Activated naive CD8-positive, alpha-beta T cell treated with anti-CD3 and anti-CD28 coated beads, Interleukin-2, amount 50 U/mL, for 24 hours (primary cell): ENCODE measurements around the gene C19orf38.

Source experiments
- ATAC-seq: fragments of 150-1000 bp; cut with Tn5 transposase; one replicate; pipeline ENCODE4 v1.10.0; 2021
- DNase-seq: peaks from one replicate; pipeline ENCODE4 v3.0.0; 2021
- H3K27ac Mint-ChIP-seq: one replicate; pipeline ENCODE4 v1.8.0; 2021; ENCODE audit warnings: mild to moderate bottlenecking, mixed read lengths
- H3K27me3 Mint-ChIP-seq: one replicate; pipeline ENCODE4 v1.8.0; 2021; ENCODE audit warnings: mixed read lengths
- H3K36me3 Mint-ChIP-seq: one replicate; pipeline ENCODE4 v1.8.0; 2021; ENCODE audit warnings: low read depth, mixed read lengths
- H3K4me1 Mint-ChIP-seq: one replicate; pipeline ENCODE4 v1.8.0; 2021; ENCODE audit warnings: mixed read lengths
- H3K4me3 Mint-ChIP-seq: one replicate; pipeline ENCODE4 v1.8.0; 2021; ENCODE audit warnings: mild to moderate bottlenecking, moderate library complexity, mixed read lengths
- H3K9me3 Mint-ChIP-seq: one replicate; pipeline ENCODE4 v1.8.0; 2021; ENCODE audit warnings: mixed read lengths

Gene C19orf38

GRCh38 chr19:10888421-10888866 is 40.2 kb downstream of the C19orf38 start:
- no peaks in the 10 kb centered on the region for H3K27me3 Mint-ChIP-seq
- no peak for ATAC-seq
- peaks cover 3% of the 10 kb centered on the region for H3K4me1 Mint-ChIP-seq

GRCh38 chr19:10889880-10890279 is 41.7 kb downstream of the C19orf38 start:
- Mint-ChIP-seq H3K4me1 (peaks cover 3% of the 10 kb centered on the region), H3K4me3 (no peak overlapping the region), H3K9me3 (no peaks in the 10 kb centered on the region), H3K36me3 (no peaks in the 10 kb centered on the region), H3K27me3 (no peaks in the 10 kb centered on the region), H3K27ac (no peak overlapping the region)
- ATAC-seq (no peak), DNase-seq (no peak)

More at GRCh38 chr19:10888421-10888866, 40.2 kb downstream of the C19orf38 start:
- Mint-ChIP-seq H3K4me3 (no peak overlapping the region), H3K36me3 (no peaks in the 10 kb centered on the region), H3K9me3 (no peaks in the 10 kb centered on the region), H3K27ac (no peak overlapping the region)
- no peak for DNase-seq

- no peaks in the 10 kb centered on the region for H3K9me3 Mint-ChIP-seq
- DNase-seq (no peak), ATAC-seq (no peak)
- no peaks in the 10 kb centered on the region for H3K27me3 Mint-ChIP-seq
- H3K36me3 Mint-ChIP-seq, result no peaks in the 10 kb centered on the region
- H3K4me3 Mint-ChIP-seq, result no peak overlapping the region
- peaks cover 3% of the 10 kb centered on the region for H3K4me1 Mint-ChIP-seq
- H3K27ac Mint-ChIP-seq, result no peak overlapping the region
Observed at GRCh38 chr19:10891405-10892086, 43.3 kb downstream of the C19orf38 start.

GRCh38 chr19:10892256-10892655 is 44.0 kb downstream of the C19orf38 start:
- Mint-ChIP-seq H3K4me1 (peaks cover 2% of the 10 kb centered on the region), H3K36me3 (no peaks in the 10 kb centered on the region), H3K4me3 (no peak overlapping the region), H3K27ac (no peak overlapping the region), H3K9me3 (no peaks in the 10 kb centered on the region), H3K27me3 (no peaks in the 10 kb centered on the region)
- ATAC-seq, result no peak
- no peak for DNase-seq

- Mint-ChIP-seq H3K4me1 (no peaks in the 10 kb centered on the region), H3K27ac (no peak overlapping the region), H3K4me3 (no peak overlapping the region), H3K9me3 (no peaks in the 10 kb centered on the region), H3K36me3 (no peaks in the 10 kb centered on the region), H3K27me3 (no peaks in the 10 kb centered on the region)
- DNase-seq (no peak), ATAC-seq (no peak)
Observed at GRCh38 chr19:10894911-10895213, 46.6 kb downstream of the C19orf38 start.

GRCh38 chr19:10895363-10895762 is 47.1 kb downstream of the C19orf38 start:
- no peaks in the 10 kb centered on the region for H3K36me3 Mint-ChIP-seq
- DNase-seq (no peak), ATAC-seq (no peak)
- H3K4me1 Mint-ChIP-seq, result no peaks in the 10 kb centered on the region
- no peaks in the 10 kb centered on the region for H3K9me3 Mint-ChIP-seq
- no peak overlapping the region for H3K4me3 Mint-ChIP-seq
- H3K27me3 Mint-ChIP-seq, result no peaks in the 10 kb centered on the region
- H3K27ac Mint-ChIP-seq, result no peak overlapping the region

- H3K4me1 Mint-ChIP-seq, result no peaks in the 10 kb centered on the region
- ATAC-seq (no peak), DNase-seq (no peak)
- no peak overlapping the region for H3K27ac Mint-ChIP-seq
- no peaks in the 10 kb centered on the region for H3K36me3 Mint-ChIP-seq
- no peak overlapping the region for H3K4me3 Mint-ChIP-seq
- H3K9me3 Mint-ChIP-seq, result no peaks in the 10 kb centered on the region
- no peaks in the 10 kb centered on the region for H3K27me3 Mint-ChIP-seq
Observed at GRCh38 chr19:10895920-10896319, 47.7 kb downstream of the C19orf38 start.

- no peak for DNase-seq
- Mint-ChIP-seq H3K9me3 (no peaks in the 10 kb centered on the region), H3K36me3 (no peaks in the 10 kb centered on the region), H3K27me3 (no peaks in the 10 kb centered on the region), H3K4me3 (no peak overlapping the region), H3K4me1 (no peaks in the 10 kb centered on the region), H3K27ac (no peak overlapping the region)
- ATAC-seq, result peak; percentile 22
Observed at GRCh38 chr19:10896851-10897526, 48.8 kb downstream of the C19orf38 start.

GRCh38 chr19:10898633-10899032 is 50.4 kb downstream of the C19orf38 start:
- ATAC-seq (no peak), DNase-seq (no peak)
- H3K4me1 Mint-ChIP-seq, result no peaks in the 10 kb centered on the region
- H3K27ac Mint-ChIP-seq, result no peak overlapping the region
- no peaks in the 10 kb centered on the region for H3K9me3 Mint-ChIP-seq
- no peak overlapping the region for H3K4me3 Mint-ChIP-seq
- H3K36me3 Mint-ChIP-seq, result peaks cover 5% of the 10 kb centered on the region
- H3K27me3 Mint-ChIP-seq, result no peaks in the 10 kb centered on the region

- no peaks in the 10 kb centered on the region for H3K4me1 Mint-ChIP-seq
- H3K4me3 Mint-ChIP-seq, result no peak overlapping the region
- no peaks in the 10 kb centered on the region for H3K27me3 Mint-ChIP-seq
- H3K36me3 Mint-ChIP-seq, result peaks cover 7% of the 10 kb centered on the region
- ATAC-seq, result no peak
- no peak overlapping the region for H3K27ac Mint-ChIP-seq
- DNase-seq, result no peak
- no peaks in the 10 kb centered on the region for H3K9me3 Mint-ChIP-seq
Observed at GRCh38 chr19:10899151-10899653, 51.0 kb downstream of the C19orf38 start.

- Mint-ChIP-seq H3K4me3 (no peak overlapping the region), H3K4me1 (no peaks in the 10 kb centered on the region), H3K9me3 (no peaks in the 10 kb centered on the region), H3K36me3 (peaks cover 16% of the 10 kb centered on the region), H3K27ac (no peak overlapping the region), H3K27me3 (no peaks in the 10 kb centered on the region)
- DNase-seq (no peak), ATAC-seq (no peak)
Observed at GRCh38 chr19:10907925-10908324, 59.7 kb downstream of the C19orf38 start.

- ATAC-seq, result no peak
- no peak overlapping the region for H3K4me3 Mint-ChIP-seq
- no peak for DNase-seq
- H3K27me3 Mint-ChIP-seq, result no peaks in the 10 kb centered on the region
- H3K4me1 Mint-ChIP-seq, result no peaks in the 10 kb centered on the region
- no peaks in the 10 kb centered on the region for H3K9me3 Mint-ChIP-seq
- H3K36me3 Mint-ChIP-seq, result peaks cover 13% of the 10 kb centered on the region
- no peak overlapping the region for H3K27ac Mint-ChIP-seq
Observed at GRCh38 chr19:10908380-10908960, 60.3 kb downstream of the C19orf38 start.

- ATAC-seq, result peak; percentile 12
- Mint-ChIP-seq H3K4me1 (no peaks in the 10 kb centered on the region), H3K4me3 (no peak overlapping the region), H3K9me3 (no peaks in the 10 kb centered on the region), H3K36me3 (peaks cover 13% of the 10 kb centered on the region), H3K27me3 (no peaks in the 10 kb centered on the region), H3K27ac (no peak overlapping the region)
- no peak for DNase-seq
Observed at GRCh38 chr19:10911579-10912363, 63.6 kb downstream of the C19orf38 start.

GRCh38 chr19:10912619-10913018 is 64.4 kb downstream of the C19orf38 start:
- no peak for ATAC-seq
- no peak for DNase-seq
- no peaks in the 10 kb centered on the region for H3K27me3 Mint-ChIP-seq
- peaks cover 13% of the 10 kb centered on the region for H3K36me3 Mint-ChIP-seq
- no peak overlapping the region for H3K27ac Mint-ChIP-seq
- H3K4me3 Mint-ChIP-seq, result no peak overlapping the region
- no peaks in the 10 kb centered on the region for H3K9me3 Mint-ChIP-seq
- no peaks in the 10 kb centered on the region for H3K4me1 Mint-ChIP-seq
